Fibroblast of skin of right quadriceps (primary cell): Measurements from ENCODE around the gene PRIMPOL.
"Not testable (repeated sequence)": the region's sequence is repeated elsewhere in the genome, so short reads cannot be mapped to it uniquely, and the experiment has no call there.

ENCODE experiments used
- DNase-seq: peaks from one replicate; pipeline ENCODE4 v3.0.0-alpha.2; 2013

The PRIMPOL gene

GRCh38 chr4:184641022-184641421 is 8.5 kb upstream of the PRIMPOL start:
- no peak for DNase-seq

- DNase-seq = no peak
Measured at GRCh38 chr4:184641451-184641850, 8.1 kb upstream of the PRIMPOL start.

- no peak for DNase-seq
Measured at GRCh38 chr4:184643731-184644130, 5.8 kb upstream of the PRIMPOL start.

- DNase-seq = no peak
Measured at GRCh38 chr4:184644553-184645307, 4.8 kb upstream of the PRIMPOL start.

GRCh38 chr4:184645904-184646610 is 3.5 kb upstream of the PRIMPOL start:
- DNase-seq = no peak

GRCh38 chr4:184647266-184648053 is 2.1 kb upstream of the PRIMPOL start:
- no peak for DNase-seq

- DNase-seq = no peak
Measured at GRCh38 chr4:184648054-184648312, 1.6 kb upstream of the PRIMPOL start.

- DNase-seq = peak; percentile 34
Measured at GRCh38 chr4:184648313-184649025, 1.1 kb upstream of the PRIMPOL start.

- no peak for DNase-seq
Measured at GRCh38 chr4:184649971-184650855, 675 bp downstream of the PRIMPOL start.

GRCh38 chr4:184651899-184652298 is 2.4 kb downstream of the PRIMPOL start:
- DNase-seq = no peak

- not testable (repeated sequence) for DNase-seq
Measured at GRCh38 chr4:184652681-184653080, 3.1 kb downstream of the PRIMPOL start.

GRCh38 chr4:184653650-184654049 is 4.1 kb downstream of the PRIMPOL start:
- DNase-seq = peak; percentile 73

- peak; percentile 26 for DNase-seq
Measured at GRCh38 chr4:184655889-184656869, 6.6 kb downstream of the PRIMPOL start.

- DNase-seq = no peak
Measured at GRCh38 chr4:184657144-184657543, 7.6 kb downstream of the PRIMPOL start.

GRCh38 chr4:184657820-184658219 is 8.3 kb downstream of the PRIMPOL start:
- DNase-seq = not testable (repeated sequence)

- DNase-seq = no peak
Measured at GRCh38 chr4:184660978-184661377, 11.4 kb downstream of the PRIMPOL start.

- no peak for DNase-seq
Measured at GRCh38 chr4:184662236-184662635, 12.7 kb downstream of the PRIMPOL start.

- no peak for DNase-seq
Measured at GRCh38 chr4:184664445-184665210, 15.1 kb downstream of the PRIMPOL start.

GRCh38 chr4:184666670-184667069 is 17.1 kb downstream of the PRIMPOL start:
- no peak for DNase-seq

GRCh38 chr4:184668096-184668495 is 18.6 kb downstream of the PRIMPOL start:
- no peak for DNase-seq
